Muscle layer of colon (tissue), 2 donors: Measurements from ENCODE around the gene ATG10.
A peak's percentile ranks its signal among the peaks of the same experiment; 100 is the strongest.
"Not testable (repeated sequence)": the region's sequence is repeated elsewhere in the genome, so short reads cannot be mapped to it uniquely, and the experiment has no call there.

ENCODE experiments used
- H3K27ac ChIP-seq: one replicate; pipeline ENCODE4 v1.7.0; 2013; ENCODE audit warnings: low read depth, mild to moderate bottlenecking, low read length, moderate library complexity
- H3K27me3 ChIP-seq, 2 donors: one replicate each; pipeline ENCODE4 v1.7.0; 2013; ENCODE audit warnings: low read length in 2 of 2, mild to moderate bottlenecking in 2 of 2; ENCODE audit not compliant: insufficient read depth in 2 of 2, control insufficient read depth in 1 of 2
- H3K36me3 ChIP-seq: one replicate; pipeline ENCODE4 v1.7.0; 2013; ENCODE audit warnings: mild to moderate bottlenecking, low read length; ENCODE audit not compliant: insufficient read depth
- H3K4me1 ChIP-seq: one replicate; pipeline ENCODE4 v1.7.0; 2013; ENCODE audit warnings: mild to moderate bottlenecking, low read length; ENCODE audit not compliant: insufficient read depth
- H3K4me3 ChIP-seq, 2 donors: one replicate each; pipeline ENCODE4 v1.7.0; 2013; ENCODE audit warnings: low read length in 2 of 2, low read depth in 1 of 2, mild to moderate bottlenecking in 1 of 2, moderate library complexity in 1 of 2
- H3K9ac ChIP-seq: one replicate; pipeline ENCODE4 v1.7.0; 2013; ENCODE audit warnings: low read length
- H3K9me3 ChIP-seq: one replicate; pipeline ENCODE4 v1.7.0; 2013; ENCODE audit warnings: mild to moderate bottlenecking, low read length
- donor health status: abdominal sarcoma.
- donor health status: Adenocarcinoma of cecum.

Gene ATG10

GRCh38 chr5:81971712-81972491 lies at the start of gene ATG10:
Gene ATG10, plus strand, starts transcription at chr5:81972023. Its CDS starts 15,548 bp downstream, at chr5:81987571.
- no peaks in the 10 kb centered on the region for H3K27me3 ChIP-seq
- H3K36me3 ChIP-seq: no peaks in the 10 kb centered on the region
- peak within 1 kb of the TSS; percentile 97 for H3K9ac ChIP-seq
- no peaks in the 10 kb centered on the region for H3K9me3 ChIP-seq
- H3K4me1 ChIP-seq: peaks cover 11% of the 10 kb centered on the region
- H3K27ac ChIP-seq: peak within 1 kb of the TSS; percentile 99
- peak within 1 kb of the TSS; percentile 48 to 96 for H3K4me3 ChIP-seq

GRCh38 chr5:81922854-81923279 lies 49.0 kb upstream of the ATG10 start:
- H3K27ac ChIP-seq: no peak overlapping the region
- H3K27me3 ChIP-seq: no peaks in the 10 kb centered on the region
- H3K4me1 ChIP-seq: no peaks in the 10 kb centered on the region
- H3K36me3 ChIP-seq: no peaks in the 10 kb centered on the region
- H3K9ac ChIP-seq: no peak overlapping the region
- no peak overlapping the region for H3K4me3 ChIP-seq
- no peaks in the 10 kb centered on the region for H3K9me3 ChIP-seq

GRCh38 chr5:81924442-81924841 lies 47.4 kb upstream of the ATG10 start:
- H3K27me3 ChIP-seq: no peaks in the 10 kb centered on the region
- H3K4me3 ChIP-seq: no peak overlapping the region

GRCh38 chr5:81925009-81925408 lies 46.8 kb upstream of the ATG10 start:
- Histone ChIP-seq H3K27me3 (no peaks in the 10 kb centered on the region), H3K9ac (no peak overlapping the region), H3K9me3 (no peaks in the 10 kb centered on the region), H3K27ac (no peak overlapping the region), H3K4me1 (no peaks in the 10 kb centered on the region), H3K4me3 (no peak overlapping the region), H3K36me3 (no peaks in the 10 kb centered on the region)

More at GRCh38 chr5:81924442-81924841, 47.4 kb upstream of the ATG10 start:
- no peaks in the 10 kb centered on the region for H3K9me3 ChIP-seq
- H3K36me3 ChIP-seq: no peaks in the 10 kb centered on the region
- H3K27ac ChIP-seq: no peak overlapping the region
- H3K4me1 ChIP-seq: no peaks in the 10 kb centered on the region
- no peak overlapping the region for H3K9ac ChIP-seq

- Histone ChIP-seq H3K27me3 (no peaks in the 10 kb centered on the region), H3K9ac (no peak overlapping the region), H3K9me3 (no peaks in the 10 kb centered on the region), H3K27ac (no peak overlapping the region), H3K36me3 (no peaks in the 10 kb centered on the region), H3K4me3 (no peak overlapping the region), H3K4me1 (no peaks in the 10 kb centered on the region)
These were observed 45.8 kb upstream of the ATG10 start for GRCh38 chr5:81925981-81926380.

GRCh38 chr5:81936066-81936465 lies 35.8 kb upstream of the ATG10 start:
- Histone ChIP-seq H3K27ac (no peak overlapping the region), H3K27me3 (no peaks in the 10 kb centered on the region), H3K36me3 (no peaks in the 10 kb centered on the region), H3K4me3 (no peak overlapping the region), H3K4me1 (no peaks in the 10 kb centered on the region), H3K9ac (no peak overlapping the region), H3K9me3 (no peaks in the 10 kb centered on the region)

- H3K36me3 ChIP-seq: no peaks in the 10 kb centered on the region
- H3K27me3 ChIP-seq: no peaks in the 10 kb centered on the region
- H3K9me3 ChIP-seq: no peaks in the 10 kb centered on the region
- H3K27ac ChIP-seq: no peak overlapping the region
- no peak overlapping the region for H3K9ac ChIP-seq
- no peak overlapping the region for H3K4me3 ChIP-seq
- H3K4me1 ChIP-seq: no peaks in the 10 kb centered on the region
These were observed 35.1 kb upstream of the ATG10 start for GRCh38 chr5:81936750-81937149.

GRCh38 chr5:81942746-81943145 lies 29.1 kb upstream of the ATG10 start:
- H3K36me3 ChIP-seq: no peaks in the 10 kb centered on the region
- no peak overlapping the region for H3K27ac ChIP-seq
- no peak overlapping the region for H3K4me3 ChIP-seq

GRCh38 chr5:81948349-81948748 lies 23.5 kb upstream of the ATG10 start:
- no peak overlapping the region for H3K4me3 ChIP-seq
- H3K9me3 ChIP-seq: peaks cover 3% of the 10 kb centered on the region
- no peak overlapping the region for H3K27ac ChIP-seq
- H3K9ac ChIP-seq: no peak overlapping the region
- no peaks in the 10 kb centered on the region for H3K36me3 ChIP-seq
- H3K27me3 ChIP-seq: no peaks in the 10 kb centered on the region
- H3K4me1 ChIP-seq: no peaks in the 10 kb centered on the region

More at GRCh38 chr5:81942746-81943145, 29.1 kb upstream of the ATG10 start:
- Histone ChIP-seq H3K27me3 (no peaks in the 10 kb centered on the region), H3K4me1 (no peaks in the 10 kb centered on the region), H3K9ac (no peak overlapping the region), H3K9me3 (peaks cover 6% of the 10 kb centered on the region)

- H3K4me3 ChIP-seq: no peak overlapping the region
- no peaks in the 10 kb centered on the region for H3K36me3 ChIP-seq
- H3K9ac ChIP-seq: no peak overlapping the region
- H3K27ac ChIP-seq: no peak overlapping the region
- no peaks in the 10 kb centered on the region for H3K4me1 ChIP-seq
- no peaks in the 10 kb centered on the region for H3K27me3 ChIP-seq
- no peaks in the 10 kb centered on the region for H3K9me3 ChIP-seq
These were observed 22.4 kb upstream of the ATG10 start for GRCh38 chr5:81949462-81949861.

- H3K4me3 ChIP-seq: no peak overlapping the region
- H3K9me3 ChIP-seq: no peaks in the 10 kb centered on the region
- H3K9ac ChIP-seq: no peak overlapping the region
- no peaks in the 10 kb centered on the region for H3K4me1 ChIP-seq
- H3K27me3 ChIP-seq: no peaks in the 10 kb centered on the region
- H3K36me3 ChIP-seq: no peaks in the 10 kb centered on the region
- H3K27ac ChIP-seq: no peak overlapping the region
These were observed 20.8 kb upstream of the ATG10 start for GRCh38 chr5:81950996-81951395.

- not testable (repeated sequence) for H3K4me3 ChIP-seq, H3K27ac ChIP-seq, H3K9ac ChIP-seq, H3K36me3 ChIP-seq, H3K4me1 ChIP-seq, H3K27me3 ChIP-seq, H3K9me3 ChIP-seq
These were observed 17.0 kb upstream of the ATG10 start for GRCh38 chr5:81954796-81955195.
